GM12891 (cell line): ENCODE measurements around the gene ETF1.

Experiments
- POLR2A ChIP-seq: IDR thresholded peaks from 2 replicates; pipeline ENCODE4 v1.6.1; 2011; ENCODE audit warnings: low read depth, low read length, control low read depth
- POLR2AphosphoS5 ChIP-seq: IDR thresholded peaks from 2 replicates; pipeline ENCODE4 v1.6.1; 2011; ENCODE audit warnings: low read depth, low read length, control low read depth
- POU2F2 ChIP-seq: IDR thresholded peaks from 2 replicates; pipeline ENCODE4 v1.6.1; 2011; ENCODE audit warnings: low read depth, mild to moderate bottlenecking, control low read depth, low read length, moderate library complexity
- TAF1 ChIP-seq: IDR thresholded peaks from 2 replicates; pipeline ENCODE4 v1.6.1; 2011; ENCODE audit warnings: low read depth, low read length, control low read depth

- TF ChIP-seq TAF1 = no peak
- TF ChIP-seq POLR2AphosphoS5 = no peak
- no peak for TF ChIP-seq POLR2A
- no peak for TF ChIP-seq POU2F2
These were observed 6.4 kb upstream of the ETF1 start for GRCh38 chr5:138549414-138549813.
